ENCODE data around the gene UGT1A9. TPM values are rescaled to one million over a fixed set of nuclear protein-coding genes. Genes with fewer than 3 reads are reported as not detected.

UGT1A9 gene
- total and polyA plus RNA-seq, 2 donors = 0.09 to 0.27 TPM

DNA sequence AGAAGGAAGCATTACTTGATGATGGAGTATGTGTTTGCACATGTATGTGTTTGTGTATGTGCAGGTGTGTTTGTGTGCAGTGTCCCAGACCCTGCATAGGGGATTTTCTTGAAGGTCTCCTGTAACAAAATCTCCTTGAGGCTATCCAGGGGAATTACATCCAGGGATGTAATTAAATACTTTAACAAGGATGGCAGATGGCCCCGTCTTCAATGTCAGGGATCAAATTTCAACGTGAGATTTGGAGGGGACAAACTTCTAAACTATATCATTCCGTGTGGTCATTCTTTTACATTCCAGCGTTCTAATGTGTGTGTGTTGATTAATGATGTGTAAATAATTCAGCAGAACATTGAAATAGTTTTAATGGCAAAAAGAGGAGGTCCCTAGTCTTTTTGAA, 3.3 kb downstream of the UGT1A9 start:
- whole genome bisulfite sequencing = 91% methylated on average over 4 of the region's 4 CpGs
- Histone ChIP-seq H3K4me3 (ENCODE audit: low read length in 2 of 2) (no peak overlapping the region), H3K27me3 (ENCODE audit: control insufficient read depth in 2 of 2, insufficient read depth in 1 of 2, low read length in 1 of 2) (no peaks in the 10 kb centered on the region), H3K9me3 (ENCODE audit: control insufficient read depth in 2 of 2, insufficient read depth in 1 of 2, low read length in 1 of 2) (no peaks in the 10 kb centered on the region), H3K4me1 (ENCODE audit: control insufficient read depth in 2 of 2, insufficient read depth in 2 of 2, low read length in 2 of 2) (no peaks in the 10 kb centered on the region), H3K27ac (ENCODE audit: low read depth in 1 of 2, low read length in 1 of 2) (no peak overlapping the region), H3K36me3 (ENCODE audit: control insufficient read depth in 2 of 2, insufficient read depth in 2 of 2, low read length in 1 of 2) (no peaks in the 10 kb centered on the region)
- peak in 1 of 9 donors; percentile 19 for DNase-seq (ENCODE audit: low read depth in 6 of 9, low spot score in 9 of 9)

DNA sequence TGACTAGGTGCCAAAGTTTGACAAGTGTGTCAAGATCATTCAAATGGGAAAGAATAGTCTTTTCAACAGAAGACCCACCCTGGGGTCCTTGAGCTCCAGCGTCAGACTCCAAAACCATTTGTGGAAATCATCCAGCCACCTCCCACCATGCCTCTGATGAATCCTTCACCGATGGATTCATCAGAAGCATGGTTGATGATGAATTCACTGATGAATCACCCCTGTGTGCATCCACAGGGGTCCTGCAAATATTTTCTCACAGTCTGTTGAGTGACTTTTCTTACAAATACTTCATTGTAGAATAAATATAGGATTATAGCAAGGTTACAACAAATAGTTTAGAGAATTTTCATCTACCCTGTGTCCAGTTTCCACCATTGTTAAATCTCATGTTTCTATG, 4.3 kb downstream of the UGT1A9 start:
- Histone ChIP-seq H3K27me3 (ENCODE audit: control insufficient read depth in 2 of 2, insufficient read depth in 1 of 2, low read length in 1 of 2) (no peaks in the 10 kb centered on the region), H3K4me3 (ENCODE audit: low read length in 2 of 2) (no peak overlapping the region), H3K27ac (ENCODE audit: low read depth in 1 of 2, low read length in 1 of 2) (no peak overlapping the region), H3K36me3 (ENCODE audit: control insufficient read depth in 2 of 2, insufficient read depth in 2 of 2, low read length in 1 of 2) (no peaks in the 10 kb centered on the region), H3K9me3 (ENCODE audit: control insufficient read depth in 2 of 2, insufficient read depth in 1 of 2, low read length in 1 of 2) (no peaks in the 10 kb centered on the region), H3K4me1 (ENCODE audit: control insufficient read depth in 2 of 2, insufficient read depth in 2 of 2, low read length in 2 of 2) (no peaks in the 10 kb centered on the region)
- DNase-seq (ENCODE audit: low read depth in 6 of 9, low spot score in 9 of 9) = no peak
- WGBS = 95% methylated on average over 2 of the region's 2 CpGs

DNA sequence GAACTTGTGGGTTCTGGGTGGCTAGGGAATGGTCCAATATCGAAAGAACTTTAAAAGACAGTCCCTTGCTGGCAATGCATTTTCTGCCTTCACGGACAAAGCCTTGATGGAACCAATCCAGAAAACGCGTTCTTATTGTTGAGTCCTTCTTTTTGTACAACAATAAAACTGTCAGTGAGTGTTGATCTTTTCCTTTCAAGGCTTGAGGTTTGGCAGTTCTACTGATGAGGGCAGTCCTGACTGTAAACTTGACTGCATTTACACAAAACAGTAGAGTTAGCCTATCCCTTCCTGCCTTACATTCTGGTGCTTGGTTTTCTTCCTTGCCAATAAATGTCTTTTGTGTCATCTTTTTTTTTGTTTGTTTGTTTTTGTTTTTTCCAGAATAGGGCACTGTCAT, 7.5 kb downstream of the UGT1A9 start:
- H3K4me1 ChIP-seq (ENCODE audit: control insufficient read depth in 2 of 2, insufficient read depth in 2 of 2, low read length in 2 of 2) = no peaks in the 10 kb centered on the region
- no peak for DNase-seq (ENCODE audit: low read depth in 6 of 9, low spot score in 9 of 9)
- H3K4me3 ChIP-seq (ENCODE audit: low read length in 2 of 2) = no peak overlapping the region
- no peaks in the 10 kb centered on the region for H3K36me3 ChIP-seq (ENCODE audit: control insufficient read depth in 2 of 2, insufficient read depth in 2 of 2, low read length in 1 of 2)
- WGBS = 93% methylated on average over 4 of the region's 4 CpGs
- H3K9me3 ChIP-seq (ENCODE audit: control insufficient read depth in 2 of 2, insufficient read depth in 1 of 2, low read length in 1 of 2) = no peaks in the 10 kb centered on the region
- H3K27ac ChIP-seq (ENCODE audit: low read depth in 1 of 2, low read length in 1 of 2) = no peak overlapping the region
- H3K27me3 ChIP-seq (ENCODE audit: control insufficient read depth in 2 of 2, insufficient read depth in 1 of 2, low read length in 1 of 2) = no peaks in the 10 kb centered on the region

DNA sequence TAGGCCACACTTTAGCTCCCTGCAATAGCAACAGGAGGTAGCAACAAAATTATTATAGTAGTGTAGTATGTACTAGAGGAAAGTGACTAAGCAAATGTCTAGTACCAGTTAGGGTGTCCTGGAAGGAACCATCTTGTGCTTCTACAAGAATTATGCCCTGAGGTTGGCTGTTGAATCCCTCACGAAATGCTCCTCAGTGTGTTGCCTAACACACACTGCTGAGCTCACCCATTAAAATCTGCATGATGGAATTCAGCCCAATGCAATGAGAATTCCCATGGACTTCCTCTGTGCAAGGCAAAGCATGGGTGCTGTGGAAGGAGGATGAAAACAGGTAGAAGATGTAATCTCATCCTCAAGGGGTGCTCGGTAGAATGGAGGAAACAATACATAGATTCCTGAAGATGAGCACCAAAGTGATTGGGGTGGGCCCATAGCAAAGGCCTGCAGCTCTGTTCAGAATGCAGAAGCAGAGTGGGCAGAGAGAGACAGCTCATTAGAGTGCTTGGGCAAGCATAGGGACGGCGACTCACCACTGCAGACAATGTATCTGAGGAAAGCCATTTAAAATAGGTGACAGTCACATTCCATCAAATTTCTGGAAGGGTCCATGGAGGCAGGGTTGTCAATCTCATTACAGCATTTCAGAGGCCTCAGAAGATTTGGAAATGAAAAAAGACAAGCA, 8.8 kb downstream of the UGT1A9 start:
- H3K36me3 ChIP-seq (ENCODE audit: control insufficient read depth in 2 of 2, insufficient read depth in 2 of 2, low read length in 1 of 2) = no peaks in the 10 kb centered on the region
- no peak for DNase-seq (ENCODE audit: low read depth in 6 of 9, low spot score in 9 of 9)
- no peaks in the 10 kb centered on the region for H3K4me1 ChIP-seq (ENCODE audit: control insufficient read depth in 2 of 2, insufficient read depth in 2 of 2, low read length in 2 of 2)
- H3K27me3 ChIP-seq (ENCODE audit: control insufficient read depth in 2 of 2, insufficient read depth in 1 of 2, low read length in 1 of 2) = no peaks in the 10 kb centered on the region
- H3K9me3 ChIP-seq (ENCODE audit: control insufficient read depth in 2 of 2, insufficient read depth in 1 of 2, low read length in 1 of 2) = no peaks in the 10 kb centered on the region
- no peak overlapping the region for H3K4me3 ChIP-seq (ENCODE audit: low read length in 2 of 2)
- H3K27ac ChIP-seq (ENCODE audit: low read depth in 1 of 2, low read length in 1 of 2) = no peak overlapping the region
- WGBS = 87% methylated on average over 4 of the region's 4 CpGs

DNA sequence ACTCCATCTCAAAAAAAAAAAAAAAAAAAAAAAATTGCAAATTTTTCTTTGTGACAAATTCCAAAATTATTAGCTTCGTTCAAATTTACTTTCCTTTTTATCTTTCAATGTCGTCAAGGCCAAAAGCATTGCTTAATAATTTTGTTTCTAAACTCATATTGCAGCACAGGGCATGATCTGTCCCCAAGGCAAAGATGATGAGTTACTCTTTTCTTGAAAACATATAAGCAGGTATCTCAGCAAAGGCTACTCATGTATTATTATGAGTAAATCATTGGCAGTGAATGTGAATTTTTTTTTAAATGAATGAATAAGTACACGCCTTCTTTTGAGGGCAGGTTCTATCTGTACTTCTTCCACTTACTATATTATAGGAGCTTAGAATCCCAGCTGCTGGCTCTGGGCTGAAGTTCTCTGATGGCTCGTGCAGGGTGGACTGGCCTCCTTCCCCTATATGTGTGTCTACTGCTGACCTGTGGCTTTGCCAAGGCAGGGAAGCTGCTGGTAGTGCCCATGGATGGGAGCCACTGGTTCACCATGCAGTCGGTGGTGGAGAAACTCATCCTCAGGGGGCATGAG, 9.9 kb downstream of the UGT1A9 start, which contains the start of gene UGT1A7:
Gene UGT1A7, plus strand, starts transcription at position 381 of the 579 bp plus-strand sequence. Its CDS starts 37 bp downstream, at position 418.
- 97% methylated on average over 5 of the region's 5 CpGs for WGBS

DNA sequence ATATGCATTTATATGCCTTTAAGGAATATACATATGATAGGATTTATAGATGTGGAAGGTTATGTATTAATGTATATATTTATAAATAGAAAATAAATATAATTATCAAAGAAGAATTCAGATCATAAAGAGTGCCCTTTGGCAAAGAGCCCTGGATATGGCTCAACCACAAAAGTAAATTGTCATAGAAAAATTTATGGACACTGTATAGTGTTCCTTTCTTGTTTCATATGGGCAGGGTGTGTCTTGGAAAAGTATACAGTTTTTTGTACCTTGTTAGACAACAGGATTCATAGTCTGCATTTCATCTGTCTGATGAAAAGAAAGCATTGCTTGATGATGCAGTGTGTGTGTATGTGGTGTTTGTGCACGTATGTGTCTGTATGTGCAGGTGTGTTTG, 12.9 kb downstream of the UGT1A9 start:
- 99% methylated on average over 1 of the region's 1 CpG for WGBS
- H3K4me3 ChIP-seq (ENCODE audit: low read length in 2 of 2) = no peak overlapping the region
- DNase-seq (ENCODE audit: low read depth in 6 of 9, low spot score in 9 of 9) = no peak

More for the DNA sequence above, 9.9 kb downstream of the UGT1A9 start, which contains the start of gene UGT1A7:
- DNase-seq (ENCODE audit: low read depth in 6 of 9, low spot score in 9 of 9) = no peak
- H3K27me3 ChIP-seq (ENCODE audit: control insufficient read depth in 2 of 2, insufficient read depth in 1 of 2, low read length in 1 of 2) = no peaks in the 10 kb centered on the region
- H3K9me3 ChIP-seq (ENCODE audit: control insufficient read depth in 2 of 2, insufficient read depth in 1 of 2, low read length in 1 of 2) = no peaks in the 10 kb centered on the region
- no peak within 1 kb of the TSS for H3K27ac ChIP-seq (ENCODE audit: low read depth in 1 of 2, low read length in 1 of 2)
- H3K36me3 ChIP-seq (ENCODE audit: control insufficient read depth in 2 of 2, insufficient read depth in 2 of 2, low read length in 1 of 2) = no peaks in the 10 kb centered on the region
- H3K4me1 ChIP-seq (ENCODE audit: control insufficient read depth in 2 of 2, insufficient read depth in 2 of 2, low read length in 2 of 2) = no peaks in the 10 kb centered on the region
- H3K4me3 ChIP-seq (ENCODE audit: low read length in 2 of 2) = no peak within 1 kb of the TSS

DNA sequence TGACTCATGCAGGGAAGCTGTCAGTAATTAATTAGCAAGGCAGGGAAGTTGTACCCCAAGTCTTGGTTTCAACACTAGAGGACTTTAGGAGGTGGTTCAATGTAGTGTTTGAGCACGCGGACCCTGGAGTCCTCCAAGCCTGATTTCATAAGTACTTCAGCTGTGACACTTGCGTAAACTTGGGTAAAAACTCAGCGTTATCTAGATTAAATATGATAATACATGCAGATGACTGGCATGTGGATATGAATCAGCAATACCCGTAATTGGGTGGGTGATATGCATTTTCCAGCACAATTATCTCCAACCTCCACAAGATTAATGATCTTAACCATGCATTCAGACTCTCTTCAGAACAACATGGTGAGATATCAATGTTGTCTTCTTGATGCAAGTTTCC, 15.2 kb downstream of the UGT1A9 start:
- no peak overlapping the region for H3K27ac ChIP-seq (ENCODE audit: low read depth in 1 of 2, low read length in 1 of 2)
- H3K27me3 ChIP-seq (ENCODE audit: control insufficient read depth in 2 of 2, insufficient read depth in 1 of 2, low read length in 1 of 2) = no peaks in the 10 kb centered on the region
- 90% methylated on average over 5 of the region's 5 CpGs for WGBS
- H3K36me3 ChIP-seq (ENCODE audit: control insufficient read depth in 2 of 2, insufficient read depth in 2 of 2, low read length in 1 of 2) = no peaks in the 10 kb centered on the region
- DNase-seq (ENCODE audit: low read depth in 6 of 9, low spot score in 9 of 9) = no peak
- H3K9me3 ChIP-seq (ENCODE audit: control insufficient read depth in 2 of 2, insufficient read depth in 1 of 2, low read length in 1 of 2) = no peaks in the 10 kb centered on the region
- H3K4me1 ChIP-seq (ENCODE audit: control insufficient read depth in 2 of 2, insufficient read depth in 2 of 2, low read length in 2 of 2) = no peaks in the 10 kb centered on the region
- no peak overlapping the region for H3K4me3 ChIP-seq (ENCODE audit: low read length in 2 of 2)

More for the DNA sequence above, 12.9 kb downstream of the UGT1A9 start:
- H3K27me3 ChIP-seq (ENCODE audit: control insufficient read depth in 2 of 2, insufficient read depth in 1 of 2, low read length in 1 of 2) = no peaks in the 10 kb centered on the region
- no peaks in the 10 kb centered on the region for H3K4me1 ChIP-seq (ENCODE audit: control insufficient read depth in 2 of 2, insufficient read depth in 2 of 2, low read length in 2 of 2)
- no peak overlapping the region for H3K27ac ChIP-seq (ENCODE audit: low read depth in 1 of 2, low read length in 1 of 2)
- H3K36me3 ChIP-seq (ENCODE audit: control insufficient read depth in 2 of 2, insufficient read depth in 2 of 2, low read length in 1 of 2) = no peaks in the 10 kb centered on the region
- no peaks in the 10 kb centered on the region for H3K9me3 ChIP-seq (ENCODE audit: control insufficient read depth in 2 of 2, insufficient read depth in 1 of 2, low read length in 1 of 2)

DNA sequence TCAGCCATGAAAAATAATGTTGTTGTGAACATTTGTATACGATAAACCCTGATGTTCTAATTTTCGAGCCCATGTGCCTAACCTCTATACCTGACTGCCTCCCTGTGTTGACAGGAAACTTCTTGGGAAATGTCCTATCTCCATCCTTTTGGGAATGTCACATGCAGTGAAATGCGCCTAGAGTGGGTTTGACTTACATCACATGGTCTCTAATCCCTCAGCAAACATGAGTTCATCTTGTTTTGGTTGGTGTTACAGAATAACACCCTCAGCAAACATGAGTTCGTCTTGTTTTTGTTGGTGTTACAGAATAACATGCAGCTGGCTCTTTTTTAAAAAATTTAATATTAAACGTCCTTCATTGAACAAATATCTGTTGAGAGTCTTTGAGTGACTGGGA, 16.6 kb downstream of the UGT1A9 start:
- no peak for DNase-seq (ENCODE audit: low read depth in 6 of 9, low spot score in 9 of 9)
- Histone ChIP-seq H3K4me3 (ENCODE audit: low read length in 2 of 2) (no peak overlapping the region), H3K9me3 (ENCODE audit: control insufficient read depth in 2 of 2, insufficient read depth in 1 of 2, low read length in 1 of 2) (no peaks in the 10 kb centered on the region), H3K4me1 (ENCODE audit: control insufficient read depth in 2 of 2, insufficient read depth in 2 of 2, low read length in 2 of 2) (no peaks in the 10 kb centered on the region), H3K27ac (ENCODE audit: low read depth in 1 of 2, low read length in 1 of 2) (no peak overlapping the region), H3K36me3 (ENCODE audit: control insufficient read depth in 2 of 2, insufficient read depth in 2 of 2, low read length in 1 of 2) (no peaks in the 10 kb centered on the region), H3K27me3 (ENCODE audit: control insufficient read depth in 2 of 2, insufficient read depth in 1 of 2, low read length in 1 of 2) (no peaks in the 10 kb centered on the region)
- WGBS = 95% methylated on average over 5 of the region's 5 CpGs

DNA sequence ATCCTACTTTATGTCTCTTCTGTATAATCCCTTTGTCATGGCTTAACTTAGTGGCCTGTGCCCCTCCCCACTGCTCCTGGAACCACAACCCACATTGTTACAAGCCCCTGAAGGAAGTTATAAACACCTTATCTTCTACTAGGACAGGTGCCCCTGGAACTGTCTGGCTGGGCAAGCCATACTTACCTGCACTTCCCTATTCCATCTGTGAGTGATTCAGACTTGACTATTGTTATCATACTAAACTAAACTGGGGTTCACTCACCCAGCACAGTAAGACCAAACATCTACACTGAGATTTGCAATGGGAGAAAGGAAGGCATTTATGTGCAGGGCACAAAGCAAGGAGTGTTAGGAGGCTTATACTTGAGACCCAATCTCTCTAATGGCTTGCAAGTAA, 17.3 kb downstream of the UGT1A9 start:
- Histone ChIP-seq H3K4me3 (ENCODE audit: low read length in 2 of 2) (no peak overlapping the region), H3K27ac (ENCODE audit: low read depth in 1 of 2, low read length in 1 of 2) (no peak overlapping the region), H3K4me1 (ENCODE audit: control insufficient read depth in 2 of 2, insufficient read depth in 2 of 2, low read length in 2 of 2) (no peaks in the 10 kb centered on the region), H3K36me3 (ENCODE audit: control insufficient read depth in 2 of 2, insufficient read depth in 2 of 2, low read length in 1 of 2) (no peaks in the 10 kb centered on the region), H3K27me3 (ENCODE audit: control insufficient read depth in 2 of 2, insufficient read depth in 1 of 2, low read length in 1 of 2) (no peaks in the 10 kb centered on the region), H3K9me3 (ENCODE audit: control insufficient read depth in 2 of 2, insufficient read depth in 1 of 2, low read length in 1 of 2) (no peaks in the 10 kb centered on the region)
- DNase-seq (ENCODE audit: low read depth in 6 of 9, low spot score in 9 of 9) = no peak

All from thymus (tissue), 11 donors.